NCI-H1694 (cell line): ENCODE results near the gene BICRAL.
"Not testable (repeated sequence)": the region's sequence is repeated elsewhere in the genome, so short reads cannot be mapped to it uniquely, and the experiment has no call there.

Experiments
- DNase-seq: peaks from one replicate; lab custom pipeline; 2025; lab: John Stamatoyannopoulos, UW

BICRAL gene

DNA sequence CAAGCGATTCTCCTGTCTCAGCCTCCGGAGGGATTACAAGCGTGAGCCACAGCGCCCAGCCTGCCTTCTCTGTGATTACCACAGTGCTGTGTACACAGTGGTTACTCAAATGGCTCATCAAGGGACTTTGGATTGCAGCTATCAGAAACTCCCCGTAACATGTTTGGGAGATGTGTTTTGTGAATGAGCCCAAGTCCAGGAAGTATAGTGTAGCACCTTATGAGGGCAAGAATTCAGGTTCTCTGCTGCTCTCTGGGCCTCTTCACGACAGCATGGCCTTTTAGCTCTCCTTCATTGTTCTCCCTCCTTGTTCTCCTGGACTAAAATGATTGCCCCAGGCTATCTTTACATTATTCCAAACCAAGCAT lies 63.5 kb downstream of the BICRAL start:
- no peak for DNase-seq

DNA sequence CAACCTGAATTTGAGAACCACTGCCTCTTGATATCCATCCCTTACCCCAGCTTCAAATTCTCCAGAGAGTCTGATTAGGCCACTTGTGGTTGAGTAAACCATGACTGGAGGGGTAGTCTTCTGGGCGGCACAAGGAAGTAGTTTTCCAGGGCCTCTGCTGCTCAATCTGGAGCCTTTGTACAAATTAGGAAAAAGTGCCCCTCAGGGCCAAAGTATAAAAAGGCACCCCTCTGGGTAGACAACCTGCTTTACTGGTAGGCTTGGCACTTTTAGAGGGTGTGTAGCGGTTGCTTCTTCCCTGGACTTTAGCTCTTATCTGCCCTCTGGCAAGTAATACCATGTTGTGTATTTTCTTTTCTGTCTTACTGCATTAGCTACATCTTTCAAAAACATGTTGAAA lies 64.7 kb downstream of the BICRAL start:
- no peak for DNase-seq

DNA sequence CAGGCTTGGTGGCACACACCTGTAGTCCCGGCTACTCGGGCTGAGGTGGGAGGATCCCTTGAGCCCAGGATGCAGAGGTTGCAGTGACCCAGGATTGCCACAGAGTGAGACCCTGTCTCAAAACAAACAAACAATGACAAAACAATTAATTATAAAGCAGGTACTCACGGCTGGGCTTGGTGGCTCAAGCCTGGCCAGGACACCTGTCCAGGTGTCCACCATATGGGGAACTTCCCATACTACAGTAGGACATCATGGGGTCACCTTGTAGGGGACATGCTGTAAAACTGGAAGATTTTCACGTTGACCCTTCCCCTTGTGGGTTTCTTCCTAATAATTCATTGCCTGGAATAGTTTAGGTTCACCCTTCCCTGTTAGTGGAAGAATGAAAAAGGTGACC lies 66.8 kb downstream of the BICRAL start:
- DNase-seq = no peak

DNA sequence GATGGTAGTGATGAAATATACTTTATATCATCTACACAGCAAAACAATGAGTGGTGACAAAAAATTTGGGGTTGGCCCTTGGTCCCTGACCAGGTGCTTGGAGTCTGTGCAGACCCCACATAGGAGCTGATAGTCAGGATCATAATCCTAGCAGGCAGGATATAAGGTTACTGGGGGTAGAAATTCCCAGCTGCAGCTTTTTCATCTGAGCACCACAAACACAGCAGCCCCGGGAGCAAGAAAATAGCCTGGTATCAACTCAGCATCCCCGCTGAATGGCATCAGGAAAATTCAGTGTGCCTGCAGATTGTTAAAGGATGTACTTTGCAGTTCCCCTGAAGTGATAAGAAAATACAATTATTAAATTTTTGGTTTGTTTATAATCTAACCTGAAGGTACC lies 69.7 kb downstream of the BICRAL start:
- no peak for DNase-seq

DNA sequence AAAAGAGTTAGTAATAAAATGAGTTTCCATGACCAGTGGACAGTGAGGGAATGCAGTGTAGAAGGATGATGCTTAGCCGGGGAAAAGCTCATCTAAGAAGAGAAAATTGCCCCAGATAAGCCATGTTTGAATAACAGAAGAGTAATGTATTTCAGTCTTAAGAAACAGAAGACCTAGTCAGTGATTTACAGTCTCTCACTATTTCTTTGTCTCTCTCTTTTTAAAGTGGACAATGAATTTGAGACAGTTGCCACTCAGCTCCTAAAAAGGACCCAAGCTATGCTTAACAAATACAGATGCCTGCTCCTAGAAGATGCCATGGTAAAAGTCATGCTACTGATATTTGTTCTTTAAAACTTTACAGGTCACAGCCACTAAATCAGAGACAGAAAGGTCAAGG lies 78.2 kb downstream of the BICRAL start:
- DNase-seq = no peak

DNA sequence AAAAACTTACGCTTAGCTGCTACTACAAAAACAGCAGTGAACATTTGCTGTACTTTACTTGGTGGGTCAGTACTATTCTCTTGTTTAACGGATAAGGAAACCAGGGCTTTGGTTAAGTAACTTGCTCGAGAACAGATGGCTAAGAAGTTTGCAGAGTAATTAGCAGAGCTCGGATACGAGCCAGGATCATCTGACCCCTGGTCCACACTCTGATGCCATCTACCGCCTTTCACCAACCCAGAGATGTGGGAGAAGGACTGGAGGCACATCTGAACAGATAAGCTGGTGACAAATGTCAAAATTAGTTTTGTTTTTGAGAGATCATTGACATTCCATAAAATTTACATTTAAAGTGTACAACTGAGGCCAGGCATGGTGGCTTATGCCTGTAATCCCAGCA lies 78.6 kb downstream of the BICRAL start:
- DNase-seq = no peak

DNA sequence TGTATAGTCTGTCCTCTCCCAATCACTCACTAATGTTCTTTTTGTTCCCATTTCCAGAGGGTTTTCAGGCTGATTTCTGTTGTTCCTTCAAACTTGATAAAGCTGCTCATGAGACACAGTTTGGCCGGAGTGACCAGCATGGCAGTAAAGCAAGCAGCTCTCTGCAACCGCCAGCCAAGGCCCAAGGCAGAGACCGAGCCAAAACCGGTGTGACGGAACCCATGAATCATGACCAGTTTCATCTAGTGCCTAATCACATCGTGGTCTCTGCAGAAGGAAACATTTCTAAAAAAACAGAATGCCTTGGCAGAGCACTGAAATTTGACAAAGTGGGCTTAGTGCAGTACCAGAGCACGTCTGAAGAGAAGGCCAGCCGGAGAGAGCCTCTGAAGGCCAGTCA lies 82.8 kb downstream of the BICRAL start:
- DNase-seq = no peak

DNA sequence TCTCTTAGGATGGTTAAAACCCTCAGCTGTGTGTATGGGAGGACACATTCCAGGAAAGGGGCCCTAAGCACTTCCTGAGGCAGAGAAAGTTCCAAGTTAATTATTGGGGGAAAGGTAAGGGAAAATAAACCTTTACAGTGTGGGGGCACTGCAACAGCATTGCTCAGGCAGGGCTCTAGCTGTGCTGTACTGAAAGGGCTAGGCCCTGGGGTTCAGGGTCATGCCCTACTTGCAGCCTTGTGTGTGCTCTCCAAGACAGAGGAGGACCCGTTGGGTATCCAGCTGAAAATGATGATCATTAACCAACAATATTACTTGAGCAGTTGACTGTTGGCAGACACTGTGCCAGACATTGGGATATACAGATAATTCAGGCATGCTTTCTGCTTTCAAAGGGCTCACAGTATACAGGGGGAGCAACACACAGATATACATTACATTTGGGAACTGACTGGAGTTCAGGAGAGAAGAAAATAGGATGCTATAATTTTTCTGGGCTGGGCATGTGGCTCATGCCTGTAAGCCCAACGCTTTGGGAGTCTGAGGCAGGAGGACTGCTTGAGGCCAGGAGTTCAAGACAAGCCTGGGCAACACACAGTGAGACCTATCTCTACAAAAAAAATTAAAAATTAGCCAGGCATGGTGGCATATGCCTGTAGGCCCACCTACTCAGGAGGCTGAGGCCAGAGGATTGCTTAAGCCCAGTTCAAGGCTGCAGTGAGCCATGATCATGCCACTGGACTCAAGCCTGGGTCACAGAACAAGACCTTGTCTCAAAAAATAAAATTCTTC lies 88.5 kb downstream of the BICRAL start:
- DNase-seq = no peak

DNA sequence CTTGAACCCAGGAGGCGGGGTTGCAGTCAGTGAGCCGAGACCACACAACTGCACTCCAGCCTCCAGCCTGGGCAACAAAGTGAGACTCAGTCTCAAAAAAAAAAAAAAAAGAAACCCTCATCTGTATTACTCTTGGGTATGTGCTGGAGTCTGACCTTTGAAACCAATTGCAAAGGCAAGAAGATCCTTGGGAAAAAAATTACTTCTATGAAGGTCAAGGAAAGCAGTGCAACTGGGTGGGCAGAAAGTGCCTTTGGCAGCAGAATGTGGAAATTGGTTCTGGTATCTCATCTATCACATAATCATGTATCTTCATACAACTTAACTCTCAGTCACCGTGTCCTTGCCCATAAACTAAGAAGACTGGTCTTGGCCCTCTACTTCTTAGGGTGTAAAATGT lies 89.9 kb downstream of the BICRAL start:
- DNase-seq = no peak

DNA sequence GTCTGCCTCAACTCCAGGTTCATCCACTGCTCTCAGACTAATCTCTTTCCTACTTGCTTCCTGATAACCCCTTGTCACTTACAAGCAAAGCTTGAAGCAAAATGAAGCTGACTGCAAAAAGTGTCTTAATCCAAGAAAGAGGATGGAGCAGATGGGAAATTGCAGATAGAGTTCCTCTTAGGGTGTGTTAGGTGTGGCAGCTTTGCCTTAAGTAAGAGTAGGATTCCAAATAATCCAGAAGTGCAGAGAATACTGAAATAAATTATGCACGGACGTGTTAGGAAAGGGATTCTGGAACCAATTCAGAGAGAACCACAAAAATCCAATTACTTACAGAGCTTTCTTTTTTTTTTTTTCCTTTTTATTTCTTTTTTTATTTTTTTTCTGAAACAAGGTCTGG lies 91.5 kb downstream of the BICRAL start:
- DNase-seq = no peak

DNA sequence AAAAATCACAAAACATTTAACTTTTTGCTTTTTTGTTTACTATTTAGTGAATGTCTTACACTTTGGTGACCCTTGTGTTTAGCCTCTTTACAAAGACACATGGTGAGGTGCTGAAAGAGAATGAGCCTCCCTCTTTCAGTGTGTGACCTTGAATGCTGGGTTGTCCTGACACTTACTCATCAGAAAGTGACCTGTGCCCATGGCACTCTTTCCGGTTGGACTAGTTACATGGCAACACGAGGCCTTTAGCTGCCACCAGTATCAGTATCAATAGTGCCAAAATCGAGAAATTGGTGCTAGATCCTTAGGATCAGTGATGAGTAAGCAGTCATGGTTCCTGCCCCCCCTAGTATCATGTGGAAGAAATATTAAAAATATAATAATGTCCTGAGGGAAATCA lies 95.8 kb downstream of the BICRAL start:
- DNase-seq = no peak

DNA sequence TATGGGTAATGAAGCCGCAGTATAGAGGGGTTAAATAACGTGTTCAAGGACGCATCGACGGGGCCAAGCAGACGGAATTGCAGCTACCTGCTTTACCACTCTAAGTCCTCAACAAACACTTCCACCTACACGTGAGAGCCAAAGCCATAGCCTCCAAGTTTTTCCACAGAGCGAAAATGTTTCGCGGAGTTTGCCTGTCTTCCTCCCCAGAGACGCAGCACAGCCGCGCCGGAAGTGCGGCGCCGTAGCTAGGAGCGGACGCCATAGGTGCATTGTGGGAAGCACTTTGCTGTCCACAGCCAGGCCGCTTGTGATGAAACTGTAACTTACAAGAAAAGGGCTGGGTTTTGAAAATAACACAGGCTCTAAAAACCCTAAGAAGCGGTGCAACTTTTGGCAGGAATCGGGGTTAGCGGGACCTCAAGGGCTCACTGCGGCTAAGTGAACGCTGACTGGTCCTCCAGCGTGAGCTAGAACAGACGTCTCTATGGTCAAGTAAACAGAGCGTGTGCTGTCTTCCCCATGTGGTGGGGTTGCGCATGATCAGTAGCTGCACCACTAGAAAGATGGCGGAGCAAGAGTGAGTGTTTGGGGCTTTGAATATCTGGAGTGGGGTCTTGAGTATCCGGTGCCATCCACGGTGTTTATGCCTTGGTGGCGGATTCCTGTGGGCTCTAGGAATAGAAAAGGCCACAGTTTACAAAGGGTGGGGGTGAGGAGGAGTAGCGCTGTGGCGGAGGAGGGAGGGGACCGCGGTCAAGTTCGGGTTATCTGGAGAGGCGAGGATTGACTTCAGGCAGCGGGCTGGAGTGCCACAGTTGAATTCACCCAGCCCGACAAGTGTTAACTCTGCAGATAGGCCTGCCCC lies 97.8 kb downstream of the BICRAL start, which contains the start of gene RPL7L1:
TSS of gene RPL7L1 (plus strand) at position 245 of the 868 bp plus-strand sequence. CDS start at position 540, 295 bp downstream.
- peak; percentile 80 for DNase-seq

DNA sequence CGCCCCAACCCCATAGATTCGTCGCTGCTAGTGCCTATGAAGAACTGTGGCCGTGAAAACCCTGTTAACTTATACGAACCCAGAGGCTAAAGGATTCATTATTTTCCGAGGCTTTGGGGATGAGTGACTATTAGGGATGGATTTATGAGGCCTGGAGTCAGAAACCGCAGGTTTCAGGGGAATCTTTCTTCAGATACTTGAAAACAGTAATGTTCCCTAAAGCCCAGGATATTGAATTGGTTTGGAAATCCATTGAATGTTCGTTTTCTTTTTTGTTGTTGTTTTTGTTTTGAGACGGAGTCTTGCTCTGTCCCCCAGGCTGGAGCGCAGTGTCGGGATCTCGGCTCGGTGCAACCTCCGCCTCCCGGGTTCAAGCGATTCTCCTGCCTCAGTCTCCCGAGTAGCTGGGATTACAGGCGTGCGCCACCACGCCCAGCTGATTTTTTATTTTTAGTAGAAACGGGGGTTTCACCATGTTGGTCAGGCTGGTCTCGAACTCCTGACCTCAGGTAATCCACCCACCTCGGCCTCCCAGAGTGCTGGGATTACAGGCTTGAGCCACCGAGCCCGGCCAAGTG lies 98.5 kb downstream of the BICRAL start:
- not testable (repeated sequence) for DNase-seq

DNA sequence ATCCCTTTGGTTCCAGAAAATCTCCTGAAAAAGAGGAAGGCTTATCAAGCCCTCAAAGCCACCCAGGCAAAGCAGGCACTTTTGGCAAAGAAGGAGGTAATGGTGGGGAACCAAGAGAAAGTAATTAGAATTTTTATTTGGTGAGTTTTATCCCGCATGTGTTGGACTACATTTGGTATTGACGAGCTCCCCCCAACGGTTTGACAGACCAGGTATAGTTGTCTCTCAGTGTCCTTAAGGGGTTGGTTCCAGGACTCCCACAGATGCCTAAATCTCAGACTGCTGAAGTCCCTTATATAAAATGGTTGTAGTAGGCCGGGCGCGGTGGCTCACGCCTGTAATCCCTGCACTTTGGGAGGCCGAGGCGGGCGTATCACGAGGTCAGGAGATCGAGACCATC lies 99.0 kb downstream of the BICRAL start:
- not testable (repeated sequence) for DNase-seq

DNA sequence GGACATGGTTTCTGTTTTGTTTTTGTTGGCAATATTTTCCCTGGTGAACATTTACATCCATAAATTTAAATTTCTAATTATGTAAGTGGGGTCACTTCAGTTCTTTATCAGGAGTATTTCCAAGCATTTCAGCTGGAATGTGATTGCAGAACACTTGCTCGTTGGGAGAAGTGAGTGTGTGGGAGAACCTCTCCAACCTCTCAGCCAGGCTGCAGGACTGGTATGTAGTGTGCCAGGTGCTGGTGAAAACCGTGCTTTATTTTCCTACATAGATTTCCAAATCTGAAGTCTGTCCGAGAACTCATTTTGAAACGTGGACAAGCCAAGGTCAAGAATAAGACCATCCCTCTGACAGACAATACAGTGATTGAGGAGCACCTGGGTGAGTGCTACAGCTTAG lies 103.8 kb downstream of the BICRAL start:
- no peak for DNase-seq

DNA sequence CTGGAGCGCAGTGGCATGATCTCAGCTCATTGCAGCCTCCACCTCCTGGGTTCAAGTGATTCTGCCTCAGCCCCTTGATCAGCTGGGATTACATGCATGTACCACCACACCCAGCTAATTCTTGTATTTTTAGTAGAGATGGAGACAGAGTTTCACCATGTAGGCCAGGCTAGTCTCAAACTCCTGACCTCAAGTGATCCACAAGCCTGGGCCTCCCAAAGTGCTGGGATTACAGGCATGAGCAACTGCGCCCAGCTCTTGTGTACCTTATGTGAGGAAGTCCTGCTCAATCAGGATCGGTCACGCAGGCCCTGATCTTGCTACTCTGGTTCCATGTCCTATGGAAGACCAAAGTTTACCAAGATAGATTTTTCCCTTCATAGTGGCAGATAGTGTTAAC lies 106.3 kb downstream of the BICRAL start:
- not testable (repeated sequence) for DNase-seq

DNA sequence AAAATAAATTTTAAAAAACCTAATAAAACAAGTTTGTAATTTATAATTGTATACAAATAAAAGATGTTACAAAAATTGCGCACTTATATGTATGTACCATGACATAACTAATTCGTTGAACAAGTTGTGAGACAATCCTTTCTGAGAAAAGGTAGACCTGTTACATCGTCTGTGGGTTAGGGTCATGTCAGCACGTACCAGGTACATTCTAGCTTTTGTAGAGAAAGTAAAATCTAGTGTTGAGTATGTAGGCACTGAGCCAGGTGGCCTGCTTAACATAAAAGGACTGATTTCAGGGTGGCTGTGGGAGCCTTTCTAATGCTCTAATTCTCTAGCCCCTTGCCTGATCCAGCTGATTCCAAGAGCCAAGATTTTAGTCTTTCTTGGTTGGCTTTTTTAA lies 108.0 kb downstream of the BICRAL start:
- DNase-seq = no peak

DNA sequence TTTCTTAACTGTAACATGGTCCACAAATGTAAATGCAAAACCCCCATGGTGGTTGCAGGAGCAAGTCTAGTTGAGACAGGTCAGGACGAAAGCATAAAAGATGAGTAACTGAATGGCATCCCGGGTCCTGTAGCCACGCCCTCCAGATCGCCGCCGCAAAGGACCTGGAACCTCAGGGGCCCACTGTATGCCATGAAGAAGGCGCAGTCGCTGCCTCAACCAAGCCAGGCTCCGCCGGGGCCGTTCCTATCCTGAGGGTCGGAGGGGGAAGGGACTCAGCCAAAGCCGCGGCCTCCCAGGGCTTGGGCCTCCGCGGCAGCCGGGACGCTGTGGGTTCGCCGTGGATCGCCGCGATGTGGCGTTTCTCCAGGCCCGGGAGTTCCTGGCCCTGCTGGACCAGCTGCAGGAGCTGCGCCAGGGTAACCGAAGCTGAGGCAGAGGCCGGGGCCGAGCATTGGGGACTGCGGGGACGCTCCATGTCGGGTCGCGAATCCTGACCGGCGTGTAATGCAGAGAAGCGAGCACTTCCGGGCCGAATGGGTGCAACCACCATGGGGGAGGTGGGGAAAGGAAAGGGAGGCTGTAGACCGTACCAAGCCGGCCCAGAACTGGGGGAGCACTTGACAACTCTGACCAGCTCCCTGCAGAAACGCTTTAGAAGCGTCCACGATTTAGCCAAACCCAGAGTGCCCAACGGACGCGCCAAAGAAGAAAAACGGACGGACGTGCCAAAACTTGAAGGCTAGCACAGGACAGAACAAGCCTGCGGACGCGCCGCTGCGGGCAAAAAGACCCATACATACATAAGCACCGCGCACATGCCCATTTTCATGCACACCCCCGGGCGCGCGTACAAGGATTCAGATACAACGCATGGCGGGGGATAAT lies 108.7 kb downstream of the BICRAL start:
- DNase-seq = no peak

DNA sequence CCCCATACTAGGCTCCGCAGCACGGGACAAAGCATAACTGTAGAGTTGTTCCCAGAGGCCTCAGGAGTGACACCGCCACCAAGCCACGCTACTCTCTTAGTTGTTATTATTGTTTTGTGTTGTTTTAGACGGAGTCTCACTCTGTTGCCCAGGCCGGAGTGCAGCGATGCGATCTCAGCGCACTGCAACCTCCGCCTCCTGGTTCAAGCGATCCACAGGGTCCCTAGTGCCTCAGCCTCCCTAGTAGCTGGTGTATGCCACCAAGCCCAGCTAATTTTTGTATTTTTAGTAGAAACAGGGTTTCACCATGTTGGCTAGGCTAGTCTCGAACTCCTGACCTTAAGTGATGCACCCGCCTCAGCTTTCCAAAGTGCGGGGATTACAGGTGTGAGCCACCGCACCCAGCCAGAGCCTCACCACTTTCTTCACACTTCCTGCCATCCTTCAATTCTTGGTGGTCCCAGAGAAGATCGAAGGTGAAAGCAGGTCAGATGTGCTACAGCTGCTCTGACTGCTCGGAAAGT lies 109.4 kb downstream of the BICRAL start:
- no peak for DNase-seq

DNA sequence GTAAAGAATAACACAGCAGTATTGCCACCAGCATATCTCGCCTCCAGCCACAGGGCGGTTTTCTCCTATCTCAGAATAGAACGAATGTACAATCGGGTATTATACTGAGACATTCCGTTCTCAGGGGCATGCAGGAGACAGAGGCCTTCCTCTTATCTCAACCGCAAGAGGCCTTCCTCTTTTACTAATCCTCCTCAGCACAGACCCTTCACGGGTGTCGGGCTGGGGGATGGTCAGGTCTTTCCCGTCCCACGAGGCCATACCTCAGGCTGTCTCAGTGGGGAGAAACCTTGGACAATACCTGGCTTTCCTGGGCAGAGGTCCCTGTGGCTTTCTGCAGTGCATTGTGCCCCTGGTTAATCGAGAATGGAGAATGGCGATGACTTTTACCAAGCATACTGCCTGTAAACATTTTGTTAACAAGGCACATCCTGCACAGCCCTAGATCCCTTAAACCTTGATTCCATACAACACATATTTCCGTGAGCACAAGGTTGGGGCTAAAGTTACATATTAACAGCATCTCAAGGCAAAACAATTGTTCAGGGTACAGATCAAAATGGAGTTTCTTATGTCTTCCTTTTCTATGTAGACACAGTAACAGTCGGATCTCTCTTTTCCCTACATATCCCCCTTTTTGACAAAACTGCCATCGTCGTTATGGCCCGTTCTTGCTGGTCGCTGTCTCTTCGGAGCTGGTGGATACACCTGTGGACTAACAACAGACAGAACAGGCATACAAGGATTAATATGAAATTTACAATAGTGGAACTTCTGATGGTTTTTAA lies 112.4 kb downstream of the BICRAL start:
- DNase-seq = not testable (repeated sequence)
